Measurements from ENCODE around the gene TNRC18. TPM values are rescaled to one million over a fixed set of nuclear protein-coding genes. Genes with fewer than 3 reads are reported as not detected.
A peak's percentile ranks its signal among the peaks of the same experiment; 100 is the strongest.
"Not testable (repeated sequence)": the region's sequence is repeated elsewhere in the genome, so short reads cannot be mapped to it uniquely, and the experiment has no call there.

TNRC18 gene, protein sequence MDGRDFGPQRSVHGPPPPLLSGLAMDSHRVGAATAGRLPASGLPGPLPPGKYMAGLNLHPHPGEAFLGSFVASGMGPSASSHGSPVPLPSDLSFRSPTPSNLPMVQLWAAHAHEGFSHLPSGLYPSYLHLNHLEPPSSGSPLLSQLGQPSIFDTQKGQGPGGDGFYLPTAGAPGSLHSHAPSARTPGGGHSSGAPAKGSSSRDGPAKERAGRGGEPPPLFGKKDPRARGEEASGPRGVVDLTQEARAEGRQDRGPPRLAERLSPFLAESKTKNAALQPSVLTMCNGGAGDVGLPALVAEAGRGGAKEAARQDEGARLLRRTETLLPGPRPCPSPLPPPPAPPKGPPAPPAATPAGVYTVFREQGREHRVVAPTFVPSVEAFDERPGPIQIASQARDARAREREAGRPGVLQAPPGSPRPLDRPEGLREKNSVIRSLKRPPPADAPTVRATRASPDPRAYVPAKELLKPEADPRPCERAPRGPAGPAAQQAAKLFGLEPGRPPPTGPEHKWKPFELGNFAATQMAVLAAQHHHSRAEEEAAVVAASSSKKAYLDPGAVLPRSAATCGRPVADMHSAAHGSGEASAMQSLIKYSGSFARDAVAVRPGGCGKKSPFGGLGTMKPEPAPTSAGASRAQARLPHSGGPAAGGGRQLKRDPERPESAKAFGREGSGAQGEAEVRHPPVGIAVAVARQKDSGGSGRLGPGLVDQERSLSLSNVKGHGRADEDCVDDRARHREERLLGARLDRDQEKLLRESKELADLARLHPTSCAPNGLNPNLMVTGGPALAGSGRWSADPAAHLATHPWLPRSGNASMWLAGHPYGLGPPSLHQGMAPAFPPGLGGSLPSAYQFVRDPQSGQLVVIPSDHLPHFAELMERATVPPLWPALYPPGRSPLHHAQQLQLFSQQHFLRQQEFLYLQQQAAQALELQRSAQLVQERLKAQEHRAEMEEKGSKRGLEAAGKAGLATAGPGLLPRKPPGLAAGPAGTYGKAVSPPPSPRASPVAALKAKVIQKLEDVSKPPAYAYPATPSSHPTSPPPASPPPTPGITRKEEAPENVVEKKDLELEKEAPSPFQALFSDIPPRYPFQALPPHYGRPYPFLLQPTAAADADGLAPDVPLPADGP (N-terminal part only)
- 10 to 100 TPM; 46.9 to 47.7 TPM for total RNA-seq

DNA sequence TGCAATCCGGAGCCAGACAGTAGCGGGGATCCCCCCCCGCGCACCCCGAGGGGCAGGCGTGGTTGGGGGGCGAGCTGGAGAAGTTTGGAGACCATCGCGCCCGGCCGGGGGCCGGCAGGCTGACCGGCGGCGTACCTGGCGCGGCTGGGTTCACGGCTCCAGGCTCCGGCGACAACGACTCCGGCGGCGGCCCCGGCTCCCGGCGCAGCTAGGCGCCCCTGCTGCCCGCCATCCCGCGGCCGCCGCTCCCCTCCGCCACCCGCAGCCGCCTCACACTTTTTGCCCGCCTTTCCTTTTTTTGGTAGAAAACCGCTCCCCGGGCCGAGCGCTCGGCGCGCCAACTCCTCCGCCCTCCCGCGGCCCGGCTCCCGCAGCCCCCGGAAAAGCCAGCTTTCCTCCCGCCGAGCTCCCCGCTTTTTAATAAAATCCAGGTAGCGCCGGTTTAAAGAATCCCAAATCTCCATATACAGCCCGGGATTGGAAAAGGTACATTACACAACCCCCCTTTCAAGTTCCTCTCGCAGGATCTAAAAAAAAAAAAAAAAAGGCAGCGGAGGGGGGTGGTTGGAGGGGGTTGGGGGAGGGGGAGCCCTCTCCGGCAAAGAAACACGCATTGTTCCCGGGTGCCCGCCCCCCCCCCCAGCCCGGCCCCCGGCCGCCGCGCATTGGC is at the start of gene TNRC18:
TSS of gene TNRC18 (minus strand) at position 529 of the 670 bp plus-strand sequence. CDS start 2,588 bp downstream, outside the sequence.
- DNase-seq (ENCODE audit: low spot score in 2 of 2), result peak in 1 of 2 donors; percentile 26
- ATAC-seq, result peak in 1 of 2 donors; percentile 13
- Mint-ChIP-seq H3K36me3 (no peaks in the 10 kb centered on the region), H3K27ac (peak within 1 kb of the TSS in 1 of 2 donors; percentile 77), H3K9me3 (no peaks in the 10 kb centered on the region)

DNA sequence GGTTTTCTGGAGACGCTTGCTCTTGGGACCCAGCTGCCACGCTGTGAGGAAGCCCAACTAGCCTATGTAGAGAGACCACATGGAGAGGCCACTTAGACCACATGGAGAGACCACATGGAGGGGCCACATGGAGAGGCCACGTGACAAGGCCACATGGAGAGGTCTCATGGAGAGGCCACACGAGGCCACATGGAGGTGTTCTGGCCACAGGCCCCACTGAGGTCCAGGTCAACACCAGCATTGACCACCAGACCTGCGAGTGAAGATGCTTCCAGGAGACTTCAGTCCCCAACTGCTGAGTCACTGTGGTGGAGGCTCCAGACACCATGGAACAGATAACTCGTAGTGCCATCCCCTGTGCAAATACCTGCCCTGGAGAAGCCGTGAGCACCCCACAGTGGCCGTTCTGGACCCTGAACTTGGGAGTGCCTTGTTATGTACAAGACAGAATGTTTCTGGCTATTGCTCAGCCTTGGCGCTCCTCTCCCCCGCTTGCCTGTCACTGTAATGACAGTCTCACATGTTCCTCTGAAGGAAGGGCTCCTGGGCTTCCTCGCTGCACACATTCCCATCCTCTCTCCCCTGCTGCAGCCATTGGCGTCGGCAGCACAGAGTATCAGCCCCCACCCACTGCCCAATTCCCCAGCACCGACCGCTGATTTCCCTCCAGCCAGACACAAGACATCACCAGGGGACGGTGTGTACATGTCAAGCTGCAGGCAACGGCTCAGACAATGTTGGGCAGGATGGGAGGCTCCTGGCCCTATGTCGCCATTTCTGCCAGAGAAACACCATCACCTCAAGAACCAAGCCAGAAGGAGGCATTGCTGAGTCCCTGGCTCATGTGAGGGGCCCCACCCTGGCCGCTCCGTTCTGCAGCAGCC is 49.0 kb upstream of the TNRC18 start:
- DNase-seq (ENCODE audit: low spot score in 2 of 2) (no peak), ATAC-seq (peak in 1 of 2 donors; percentile 29)
- Mint-ChIP-seq H3K27ac (no peak overlapping the region), H3K36me3 (no peaks in the 10 kb centered on the region), H3K9me3 (no peaks in the 10 kb centered on the region)

DNA sequence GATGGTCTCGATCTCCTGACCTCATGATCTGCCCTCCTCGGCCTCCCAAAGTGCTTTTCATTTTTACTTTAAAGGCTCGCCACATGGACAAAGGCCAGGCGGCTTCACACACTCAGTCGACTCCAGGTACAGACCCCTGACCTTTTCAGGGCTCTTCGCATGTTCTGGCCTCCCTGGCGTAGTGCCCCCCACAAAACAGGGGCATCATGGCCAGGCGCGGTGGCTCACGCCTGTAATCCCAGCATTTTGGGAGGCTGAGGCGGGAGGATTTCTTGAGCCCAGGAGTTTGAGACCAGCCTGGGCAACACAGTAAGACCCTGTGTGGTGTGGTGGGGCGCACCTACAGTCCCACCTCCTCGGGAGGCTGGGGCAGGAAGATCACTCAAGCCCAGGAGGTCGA is 48.0 kb upstream of the TNRC18 start:
- ATAC-seq; H3K9me3 Mint-ChIP-seq; H3K36me3 Mint-ChIP-seq; H3K27ac Mint-ChIP-seq; DNase-seq (ENCODE audit: low spot score in 2 of 2): not testable (repeated sequence)

DNA sequence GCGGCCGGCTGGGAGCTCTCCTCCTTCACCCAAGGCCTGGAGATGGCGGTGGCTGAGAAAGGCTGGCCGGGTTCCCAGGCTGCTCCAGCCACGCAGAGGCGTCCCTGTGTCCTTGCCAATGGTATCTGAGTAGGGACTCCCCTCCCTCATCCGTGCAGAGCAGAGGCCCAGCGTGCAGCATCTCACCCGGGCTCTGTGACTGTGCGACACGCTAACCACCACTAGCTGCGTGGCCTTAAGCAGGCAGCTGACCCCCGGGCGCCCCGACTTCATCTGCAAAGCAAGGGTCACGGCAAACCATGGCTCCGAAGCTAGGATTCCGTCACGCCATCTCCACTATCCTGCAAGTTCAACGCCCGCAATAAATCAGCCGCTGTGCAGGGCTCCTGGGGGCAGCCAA is 47.2 kb upstream of the TNRC18 start:
- ATAC-seq (no peak), DNase-seq (ENCODE audit: low spot score in 2 of 2) (no peak)
- no peak overlapping the region for H3K27ac Mint-ChIP-seq
- H3K9me3 Mint-ChIP-seq, result no peaks in the 10 kb centered on the region
- H3K36me3 Mint-ChIP-seq, result no peaks in the 10 kb centered on the region

DNA sequence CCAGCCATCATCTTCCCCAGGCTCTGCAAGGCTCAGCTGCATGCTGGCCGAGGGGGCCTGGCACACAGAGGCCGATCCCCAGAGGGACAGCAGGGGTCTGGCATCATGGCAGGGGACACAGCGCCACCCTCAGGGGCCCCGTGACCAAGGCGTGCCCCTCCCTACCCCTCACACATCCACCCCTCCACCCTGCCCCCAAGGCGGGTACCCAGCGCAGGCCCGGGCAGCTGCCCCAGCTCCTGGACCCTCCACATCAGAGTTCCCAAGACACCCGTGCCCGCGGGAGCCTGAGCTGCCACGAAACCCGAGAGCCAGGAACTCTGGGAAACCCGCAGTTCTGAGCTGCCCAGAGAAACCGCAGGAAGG is 46.5 kb upstream of the TNRC18 start:
- Mint-ChIP-seq H3K9me3 (no peaks in the 10 kb centered on the region), H3K36me3 (no peaks in the 10 kb centered on the region), H3K27ac (no peak overlapping the region)
- ATAC-seq (no peak), DNase-seq (ENCODE audit: low spot score in 2 of 2) (no peak)

DNA sequence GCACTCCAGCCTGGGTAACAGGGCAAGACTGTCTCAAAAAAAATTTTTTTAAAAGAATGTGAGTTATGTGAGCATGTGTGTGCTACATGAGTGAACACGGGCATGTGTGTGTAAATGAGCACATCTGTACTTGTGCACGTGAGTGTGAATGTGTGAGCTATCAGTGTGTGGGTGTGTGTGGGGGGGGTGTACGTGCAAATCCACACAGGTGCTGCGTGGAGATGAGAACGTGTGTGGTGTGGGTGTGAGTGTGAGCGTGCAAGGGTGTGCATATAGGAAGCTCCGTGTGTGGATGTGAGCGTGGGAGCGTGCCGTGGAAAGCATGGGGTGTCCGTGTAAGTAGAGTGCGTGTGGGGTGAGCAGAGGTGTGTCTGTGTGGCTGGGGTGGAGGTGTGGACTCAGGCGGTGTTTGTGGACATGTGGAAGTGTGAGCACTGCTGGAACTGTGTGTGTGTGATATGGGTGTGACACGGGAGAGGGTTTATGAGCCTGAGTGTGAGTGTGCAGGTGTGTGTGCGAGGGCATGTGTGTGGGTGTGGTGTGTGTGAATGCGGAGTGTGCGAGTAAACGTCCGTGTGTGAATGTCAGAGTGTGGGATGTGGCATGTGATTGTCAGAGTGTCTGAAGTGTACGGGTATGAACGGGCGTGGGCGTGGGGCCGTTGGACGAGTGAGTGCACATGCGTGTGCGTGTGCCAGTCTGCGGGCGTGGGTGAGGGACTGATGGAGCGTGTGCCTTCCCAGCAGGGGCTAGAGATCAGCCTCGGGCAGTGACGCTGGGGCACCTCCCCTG is 45.9 kb upstream of the TNRC18 start:
- DNase-seq (ENCODE audit: low spot score in 2 of 2) (no peak), ATAC-seq (no peak)
- Mint-ChIP-seq H3K9me3 (no peaks in the 10 kb centered on the region), H3K36me3 (no peaks in the 10 kb centered on the region), H3K27ac (no peak overlapping the region)

DNA sequence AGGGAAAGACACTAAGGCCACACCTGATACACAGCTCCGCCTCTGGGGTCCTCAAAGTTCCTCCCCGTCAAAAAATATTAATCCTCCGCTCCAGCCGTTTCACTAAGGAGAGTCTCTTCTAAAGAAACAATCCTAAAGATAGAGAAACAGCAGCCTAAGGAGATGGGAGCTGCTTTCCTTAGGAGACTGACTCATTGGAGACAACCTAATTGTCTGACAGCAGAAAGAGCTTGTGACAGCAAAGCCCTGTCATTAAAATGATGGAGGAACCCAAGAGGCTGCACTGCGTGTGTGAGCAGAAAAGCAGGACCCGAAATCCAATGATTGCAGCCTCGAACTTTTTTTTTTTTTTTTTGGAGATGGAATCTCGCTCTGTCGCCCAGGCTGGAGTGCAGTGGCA is 44.0 kb upstream of the TNRC18 start:
- H3K27ac Mint-ChIP-seq, result no peak overlapping the region
- no peaks in the 10 kb centered on the region for H3K36me3 Mint-ChIP-seq
- DNase-seq (ENCODE audit: low spot score in 2 of 2) (no peak), ATAC-seq (no peak)
- H3K9me3 Mint-ChIP-seq, result no peaks in the 10 kb centered on the region

DNA sequence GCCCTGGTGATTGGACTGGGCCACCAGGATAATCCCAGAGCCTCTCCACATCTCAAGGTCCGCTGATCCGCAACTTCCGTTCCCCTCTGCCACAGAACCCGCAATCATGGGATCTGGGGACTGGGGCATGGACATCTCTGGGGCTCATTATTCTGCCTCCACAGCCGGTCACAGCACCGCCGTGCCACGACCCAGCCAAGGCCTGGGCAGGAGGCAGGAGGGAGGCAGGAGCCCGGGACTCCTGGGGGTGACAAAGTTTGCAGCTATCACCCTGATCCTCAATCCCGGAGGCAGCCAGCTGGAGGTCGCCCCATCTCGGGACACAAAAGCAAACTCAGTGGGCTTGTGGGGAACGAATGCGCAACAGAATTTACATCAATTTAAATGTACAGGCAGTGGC is 42.9 kb upstream of the TNRC18 start:
- H3K36me3 Mint-ChIP-seq, result no peaks in the 10 kb centered on the region
- DNase-seq (ENCODE audit: low spot score in 2 of 2), result no peak
- ATAC-seq, result no peak
- no peak overlapping the region for H3K27ac Mint-ChIP-seq
- H3K9me3 Mint-ChIP-seq, result no peaks in the 10 kb centered on the region

DNA sequence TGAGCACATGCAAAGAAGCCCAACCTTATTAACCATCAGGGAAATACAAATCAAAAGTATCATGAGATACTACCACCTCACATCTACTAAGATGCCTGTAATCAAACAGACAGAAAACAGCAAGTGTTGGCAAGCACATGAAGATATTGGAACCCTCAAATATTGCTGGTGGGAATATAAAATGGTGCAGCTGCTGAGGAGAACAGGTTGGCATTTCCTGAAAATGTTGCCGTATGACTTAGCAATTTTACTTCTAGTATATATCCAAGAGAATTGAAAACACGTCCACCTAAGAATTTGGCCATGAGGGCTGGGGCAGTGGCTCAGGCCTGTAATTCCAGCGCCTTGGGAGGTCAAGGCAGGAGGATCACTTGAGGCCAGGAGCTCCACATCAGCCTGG is 39.4 kb upstream of the TNRC18 start:
- Mint-ChIP-seq H3K36me3 (no peaks in the 10 kb centered on the region), H3K27ac (no peak overlapping the region), H3K9me3 (no peaks in the 10 kb centered on the region)
- no peak for ATAC-seq
- no peak for DNase-seq (ENCODE audit: low spot score in 2 of 2)

DNA sequence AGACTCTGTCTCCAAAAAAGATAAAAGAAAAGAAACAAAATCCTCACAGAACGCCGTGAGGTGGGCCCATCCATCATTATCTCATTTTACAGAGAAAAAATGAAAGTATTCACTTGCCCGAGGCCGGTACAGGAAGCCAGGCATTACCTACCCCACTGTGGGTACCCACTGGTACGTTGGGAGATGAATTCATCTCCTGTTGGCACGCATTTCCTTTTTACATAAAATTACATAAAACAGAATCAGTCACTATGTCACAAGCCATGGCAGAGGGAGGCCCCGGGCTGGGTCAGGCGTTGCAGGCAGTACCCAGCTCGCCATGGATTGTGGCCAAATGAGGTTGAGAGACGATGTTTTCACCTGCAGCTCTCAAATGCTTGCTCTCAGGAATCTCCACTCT is 38.6 kb upstream of the TNRC18 start:
- no peaks in the 10 kb centered on the region for H3K36me3 Mint-ChIP-seq
- ATAC-seq (peak in 1 of 2 donors; percentile 88), DNase-seq (ENCODE audit: low spot score in 2 of 2) (no peak)
- no peaks in the 10 kb centered on the region for H3K9me3 Mint-ChIP-seq
- H3K27ac Mint-ChIP-seq, result peak overlapping the region in 1 of 2 donors; percentile 51

DNA sequence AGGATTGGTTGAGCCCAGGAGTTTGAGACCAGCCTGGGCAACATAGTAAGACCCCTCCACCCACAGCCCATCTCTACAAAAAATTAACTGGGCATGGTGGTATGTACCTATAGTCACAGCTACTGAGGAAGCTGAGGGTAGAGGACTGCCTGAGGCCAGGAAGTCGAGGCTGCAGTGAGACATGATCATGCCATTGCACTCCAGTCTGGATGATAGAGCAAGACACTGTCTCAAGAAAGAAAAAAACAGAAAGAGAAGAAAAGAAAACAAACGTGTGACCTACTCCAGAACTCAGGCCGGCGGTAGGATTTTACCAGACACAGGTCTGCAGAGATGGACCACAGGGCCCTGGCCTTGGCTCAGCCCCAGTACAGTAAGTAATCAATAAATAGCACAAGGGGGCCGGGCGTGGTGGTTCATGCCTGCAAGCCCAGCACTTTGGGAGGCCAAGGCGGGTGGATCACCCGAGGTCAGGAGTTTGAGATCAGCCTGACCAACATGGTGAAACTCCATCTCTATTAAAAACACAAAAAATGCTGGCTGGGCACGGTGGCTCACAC is 35.4 kb upstream of the TNRC18 start:
- no peaks in the 10 kb centered on the region for H3K36me3 Mint-ChIP-seq
- ATAC-seq (no peak), DNase-seq (ENCODE audit: low spot score in 2 of 2) (no peak)
- no peaks in the 10 kb centered on the region for H3K9me3 Mint-ChIP-seq
- H3K27ac Mint-ChIP-seq, result no peak overlapping the region

DNA sequence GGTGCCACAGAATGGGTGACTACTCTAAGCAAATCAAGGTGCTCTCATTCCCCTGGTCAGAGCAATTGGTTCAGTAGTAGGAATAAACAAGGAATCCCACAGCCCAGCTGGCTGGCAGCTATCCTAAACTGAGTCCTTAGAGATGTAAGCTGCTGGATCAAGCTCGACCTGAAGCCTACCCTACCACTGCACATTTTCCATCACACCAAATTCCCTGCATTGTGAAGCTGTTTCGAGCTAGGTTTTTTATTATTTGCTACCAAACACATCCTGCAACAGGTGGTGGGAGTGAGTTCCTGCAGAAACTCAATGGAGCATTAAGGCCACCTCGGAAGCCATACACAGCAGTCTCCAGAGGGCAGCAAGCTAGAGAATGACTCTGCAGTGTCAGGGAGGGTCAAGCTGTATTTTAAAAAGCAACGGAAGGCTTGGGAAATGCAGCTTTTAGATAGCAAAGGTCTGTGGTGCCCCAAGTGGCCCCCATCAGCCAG is 33.7 kb upstream of the TNRC18 start:
- ATAC-seq (no peak), DNase-seq (ENCODE audit: low spot score in 2 of 2) (no peak)
- no peaks in the 10 kb centered on the region for H3K9me3 Mint-ChIP-seq
- H3K27ac Mint-ChIP-seq, result no peak overlapping the region
- no peaks in the 10 kb centered on the region for H3K36me3 Mint-ChIP-seq

DNA sequence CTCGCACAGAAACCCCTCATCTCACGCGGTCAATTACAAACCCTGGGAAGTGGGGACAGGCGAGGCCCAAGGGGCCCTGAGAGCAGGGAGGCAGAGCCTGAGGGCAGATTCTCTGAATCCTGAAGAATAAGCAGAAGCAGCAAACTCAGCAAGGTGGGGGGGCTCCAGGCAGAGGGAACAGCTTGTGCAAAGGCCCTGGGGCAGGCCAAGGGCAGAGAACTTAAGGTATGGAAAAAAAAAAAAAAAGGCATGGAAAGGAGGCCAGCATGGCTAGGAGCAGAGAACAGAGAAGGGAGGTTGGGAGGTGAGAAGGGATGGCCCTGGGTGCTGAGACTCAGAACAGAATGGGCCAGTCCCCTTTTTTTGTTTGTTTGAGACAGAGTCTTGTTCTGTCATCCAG is 32.8 kb upstream of the TNRC18 start:
- Mint-ChIP-seq H3K36me3 (no peaks in the 10 kb centered on the region), H3K27ac (no peak overlapping the region), H3K9me3 (no peaks in the 10 kb centered on the region)
- ATAC-seq (no peak), DNase-seq (ENCODE audit: low spot score in 2 of 2) (no peak)

DNA sequence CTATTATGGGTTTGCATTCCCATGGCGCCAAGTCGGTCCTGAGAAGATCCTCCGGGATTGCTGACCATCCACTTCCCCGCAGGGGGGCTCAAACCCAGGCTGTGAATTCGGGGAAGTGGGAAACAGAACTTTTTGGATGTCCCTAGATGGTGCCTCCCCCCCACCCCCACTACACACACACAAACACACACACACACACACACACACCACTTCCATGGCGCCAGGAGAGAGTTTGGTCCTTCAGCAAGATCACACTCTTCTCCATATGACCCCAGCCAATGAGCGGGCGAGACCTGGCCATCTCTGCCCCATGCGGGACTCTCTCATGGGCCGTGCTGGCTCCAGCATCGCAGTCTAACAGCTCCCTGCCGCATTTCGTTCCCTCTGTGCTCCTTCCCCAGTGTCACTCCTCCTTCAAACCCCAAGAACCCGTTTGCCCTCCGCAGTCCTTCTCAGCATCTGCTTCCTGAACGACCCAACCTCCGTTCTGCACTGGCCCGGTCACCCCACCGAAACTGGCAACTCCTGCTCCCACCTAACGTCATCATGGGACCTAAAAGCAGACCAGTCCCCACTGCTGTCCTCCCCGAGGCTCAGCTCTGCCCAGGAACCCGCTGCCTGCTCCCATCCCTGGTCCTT is 32.1 kb upstream of the TNRC18 start:
- ATAC-seq, result no peak
- Mint-ChIP-seq H3K27ac (no peak overlapping the region), H3K36me3 (no peaks in the 10 kb centered on the region), H3K9me3 (no peaks in the 10 kb centered on the region)
- DNase-seq (ENCODE audit: low spot score in 2 of 2), result no peak
